ENCODE results near the gene SKI.

SKI gene

GRCh38 chr1:2253036-2253796 is 25.1 kb downstream of the SKI start:
- no peak overlapping the region for H3K4me3 Mint-ChIP-seq
- H3K27ac Mint-ChIP-seq, result peak overlapping the region; percentile 96
- peaks cover 6% of the 10 kb centered on the region for H3K27me3 Mint-ChIP-seq (ENCODE audit: low read depth, poor library complexity)
- TF ChIP-seq, protein P1, sequence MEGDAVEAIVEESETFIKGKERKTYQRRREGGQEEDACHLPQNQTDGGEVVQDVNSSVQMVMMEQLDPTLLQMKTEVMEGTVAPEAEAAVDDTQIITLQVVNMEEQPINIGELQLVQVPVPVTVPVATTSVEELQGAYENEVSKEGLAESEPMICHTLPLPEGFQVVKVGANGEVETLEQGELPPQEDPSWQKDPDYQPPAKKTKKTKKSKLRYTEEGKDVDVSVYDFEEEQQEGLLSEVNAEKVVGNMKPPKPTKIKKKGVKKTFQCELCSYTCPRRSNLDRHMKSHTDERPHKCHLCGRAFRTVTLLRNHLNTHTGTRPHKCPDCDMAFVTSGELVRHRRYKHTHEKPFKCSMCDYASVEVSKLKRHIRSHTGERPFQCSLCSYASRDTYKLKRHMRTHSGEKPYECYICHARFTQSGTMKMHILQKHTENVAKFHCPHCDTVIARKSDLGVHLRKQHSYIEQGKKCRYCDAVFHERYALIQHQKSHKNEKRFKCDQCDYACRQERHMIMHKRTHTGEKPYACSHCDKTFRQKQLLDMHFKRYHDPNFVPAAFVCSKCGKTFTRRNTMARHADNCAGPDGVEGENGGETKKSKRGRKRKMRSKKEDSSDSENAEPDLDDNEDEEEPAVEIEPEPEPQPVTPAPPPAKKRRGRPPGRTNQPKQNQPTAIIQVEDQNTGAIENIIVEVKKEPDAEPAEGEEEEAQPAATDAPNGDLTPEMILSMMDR (IDR thresholded peaks at IDR 0.05), result no peak
- H3K36me3 Mint-ChIP-seq (ENCODE audit: low read depth), result peaks cover 14% of the 10 kb centered on the region
- peaks cover 49% of the 10 kb centered on the region for H3K4me1 Mint-ChIP-seq
- H3K9me3 Mint-ChIP-seq, result peaks cover 4% of the 10 kb centered on the region
- DNase-seq, result no peak

- H3K4me1 Mint-ChIP-seq, result peaks cover 45% of the 10 kb centered on the region
- H3K36me3 Mint-ChIP-seq (ENCODE audit: low read depth), result peaks cover 15% of the 10 kb centered on the region
- no peak for DNase-seq
- no peak overlapping the region for H3K4me3 Mint-ChIP-seq
- H3K27me3 Mint-ChIP-seq (ENCODE audit: low read depth, poor library complexity), result peaks cover 6% of the 10 kb centered on the region
- H3K9me3 Mint-ChIP-seq, result peaks cover 4% of the 10 kb centered on the region
- H3K27ac Mint-ChIP-seq, result no peak overlapping the region
- TF ChIP-seq, protein P1 (IDR thresholded peaks at IDR 0.05), result no peak
Measured at GRCh38 chr1:2253797-2254480, 25.8 kb downstream of the SKI start.

- no peak for DNase-seq
- Mint-ChIP-seq H3K9me3 (peaks cover 4% of the 10 kb centered on the region), H3K4me1 (peaks cover 47% of the 10 kb centered on the region), H3K36me3 (ENCODE audit: low read depth) (peaks cover 19% of the 10 kb centered on the region), H3K4me3 (no peak overlapping the region), H3K27me3 (ENCODE audit: low read depth, poor library complexity) (peaks cover 6% of the 10 kb centered on the region), H3K27ac (no peak overlapping the region)
- TF ChIP-seq, protein P1 (IDR thresholded peaks at IDR 0.05), result no peak
Measured at GRCh38 chr1:2255047-2255419, 26.9 kb downstream of the SKI start.

DNA sequence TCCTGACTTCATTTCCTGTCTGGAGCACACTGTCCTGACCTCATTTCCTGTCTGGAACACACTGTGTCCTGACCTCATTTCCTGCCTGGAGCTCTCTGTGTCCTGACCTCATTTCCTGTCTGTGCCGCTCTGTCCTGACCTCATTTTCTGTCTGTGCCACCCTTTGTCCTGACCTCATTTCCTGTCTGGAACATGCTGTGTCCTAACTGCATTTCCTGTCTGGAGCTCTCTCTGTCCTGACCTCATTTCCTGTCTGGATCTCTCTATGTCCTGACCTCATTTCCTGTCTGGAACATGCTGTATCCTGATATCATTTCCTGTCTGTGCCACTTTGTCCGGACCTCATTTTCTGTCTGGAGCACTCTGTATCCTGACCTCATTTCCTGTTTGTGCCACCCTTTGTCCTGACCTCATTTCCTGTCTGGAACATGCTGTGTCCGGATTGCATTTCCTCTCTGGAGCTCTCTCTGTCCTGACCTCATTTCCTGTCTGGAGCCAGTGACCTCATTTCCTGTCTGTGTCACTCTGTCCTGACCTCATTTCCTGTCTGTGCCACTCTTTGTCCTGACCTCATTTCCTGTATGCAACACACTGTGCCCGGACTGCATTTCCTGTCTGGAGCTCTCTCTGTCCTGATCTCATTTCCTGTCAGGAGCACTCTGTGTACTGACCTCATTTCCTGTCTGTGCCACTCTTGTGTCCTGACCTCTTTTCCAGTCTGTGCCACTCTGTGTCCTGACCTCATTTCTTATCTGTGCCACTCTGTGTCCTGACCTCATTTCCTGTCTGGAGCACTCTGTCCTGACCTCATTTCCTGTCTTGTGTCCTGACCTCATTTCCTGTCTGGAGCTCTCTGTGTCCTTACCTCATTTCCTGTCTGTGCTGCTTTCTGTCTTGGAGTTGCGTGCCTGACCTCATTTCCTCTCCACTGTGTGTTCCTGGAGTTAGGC is 27.6 kb downstream of the SKI start:
- Mint-ChIP-seq H3K9me3 (peaks cover 4% of the 10 kb centered on the region), H3K27ac (no peak overlapping the region), H3K4me1 (peaks cover 46% of the 10 kb centered on the region), H3K27me3 (ENCODE audit: low read depth, poor library complexity) (peaks cover 6% of the 10 kb centered on the region), H3K36me3 (ENCODE audit: low read depth) (peaks cover 23% of the 10 kb centered on the region), H3K4me3 (no peak overlapping the region)
- TF ChIP-seq, protein P1 (IDR thresholded peaks at IDR 0.05), result no peak
- DNase-seq, result no peak

GRCh38 chr1:2256435-2257244 is 28.5 kb downstream of the SKI start:
- H3K4me3 Mint-ChIP-seq, result no peak overlapping the region
- peaks cover 46% of the 10 kb centered on the region for H3K4me1 Mint-ChIP-seq
- no peak for DNase-seq
- peaks cover 28% of the 10 kb centered on the region for H3K36me3 Mint-ChIP-seq (ENCODE audit: low read depth)
- H3K27ac Mint-ChIP-seq, result peak overlapping the region; percentile 68
- peaks cover 6% of the 10 kb centered on the region for H3K27me3 Mint-ChIP-seq (ENCODE audit: low read depth, poor library complexity)
- peaks cover 4% of the 10 kb centered on the region for H3K9me3 Mint-ChIP-seq
- TF ChIP-seq, protein P1 (IDR thresholded peaks at IDR 0.05), result no peak

Measured in nephron progenitor cell (in vitro differentiated cells).